NB4 (cell line): ENCODE measurements around the gene DCUN1D2.

Source experiments
- CTCF ChIP-seq: IDR thresholded peaks from one replicate; pipeline ENCODE4 v1.5.1; 2012; ENCODE audit warnings: low read depth, low read length
- MAX ChIP-seq: IDR thresholded peaks from 2 replicates; pipeline ENCODE4 v1.6.1; 2011; ENCODE audit warnings: low read depth, low read length
- MYC ChIP-seq: IDR thresholded peaks from 2 replicates; pipeline ENCODE4 v1.6.1; 2011; ENCODE audit warnings: low read depth, low read length
- POLR2A ChIP-seq: IDR thresholded peaks from 2 replicates; pipeline ENCODE4 v1.6.1; 2011; ENCODE audit warnings: mild to moderate bottlenecking; ENCODE audit not compliant: insufficient read length; ENCODE audit errors: extremely low read depth

- TF ChIP-seq MAX = no peak
- no peak for TF ChIP-seq CTCF
- no peak for TF ChIP-seq POLR2A
- TF ChIP-seq MYC = no peak
These were observed 7.4 kb downstream of the DCUN1D2 start for GRCh38 chr13:113483081-113483480.
